DND-41 (cell line): ENCODE data around the gene STAM2.

Experiments
- EZH2 ChIP-seq: IDR thresholded peaks from 3 replicates; pipeline ENCODE4 v1.6.1; 2012; ENCODE audit warnings: borderline replicate concordance, low read depth, mild to moderate bottlenecking, moderate library complexity, low read length, inconsistent platforms; ENCODE audit not compliant: severe bottlenecking
- TF ChIP-seq, protein P1 (sequence below): IDR thresholded peaks from 2 replicates; pipeline ENCODE4 v1.5.1; 2012; ENCODE audit warnings: borderline replicate concordance, low read length, moderate library complexity, mild to moderate bottlenecking; ENCODE audit not compliant: poor library complexity, severe bottlenecking; ENCODE audit errors: extremely low read depth

DNA sequence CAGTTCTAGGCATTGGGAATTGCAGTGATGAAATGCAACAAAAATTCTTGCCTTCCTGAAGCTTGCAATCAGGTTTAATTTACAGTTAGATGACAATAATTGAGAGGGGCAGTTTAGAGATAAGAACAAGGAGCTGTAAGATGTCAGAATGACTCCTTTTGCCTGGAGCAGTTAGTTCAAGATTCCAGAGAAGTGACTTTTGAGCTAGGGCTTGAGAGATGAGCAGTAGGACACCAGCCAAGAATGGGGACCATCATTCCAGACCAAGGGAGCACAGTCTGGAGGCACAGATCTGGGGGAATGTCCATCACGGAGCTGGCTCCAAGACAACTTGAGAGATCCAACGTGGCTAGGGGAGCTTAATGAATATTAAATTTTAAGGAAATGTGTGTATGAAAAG, 103.6 kb downstream of the STAM2 start:
- TF ChIP-seq, protein P1, sequence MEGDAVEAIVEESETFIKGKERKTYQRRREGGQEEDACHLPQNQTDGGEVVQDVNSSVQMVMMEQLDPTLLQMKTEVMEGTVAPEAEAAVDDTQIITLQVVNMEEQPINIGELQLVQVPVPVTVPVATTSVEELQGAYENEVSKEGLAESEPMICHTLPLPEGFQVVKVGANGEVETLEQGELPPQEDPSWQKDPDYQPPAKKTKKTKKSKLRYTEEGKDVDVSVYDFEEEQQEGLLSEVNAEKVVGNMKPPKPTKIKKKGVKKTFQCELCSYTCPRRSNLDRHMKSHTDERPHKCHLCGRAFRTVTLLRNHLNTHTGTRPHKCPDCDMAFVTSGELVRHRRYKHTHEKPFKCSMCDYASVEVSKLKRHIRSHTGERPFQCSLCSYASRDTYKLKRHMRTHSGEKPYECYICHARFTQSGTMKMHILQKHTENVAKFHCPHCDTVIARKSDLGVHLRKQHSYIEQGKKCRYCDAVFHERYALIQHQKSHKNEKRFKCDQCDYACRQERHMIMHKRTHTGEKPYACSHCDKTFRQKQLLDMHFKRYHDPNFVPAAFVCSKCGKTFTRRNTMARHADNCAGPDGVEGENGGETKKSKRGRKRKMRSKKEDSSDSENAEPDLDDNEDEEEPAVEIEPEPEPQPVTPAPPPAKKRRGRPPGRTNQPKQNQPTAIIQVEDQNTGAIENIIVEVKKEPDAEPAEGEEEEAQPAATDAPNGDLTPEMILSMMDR, result no peak
- TF ChIP-seq EZH2, result no peak
